Fibroblast of the conjunctiva (primary cell): Measurements from ENCODE around the gene SPNS1.
A peak's percentile ranks its signal among the peaks of the same experiment; 100 is the strongest.
"Not testable (repeated sequence)": the region's sequence is repeated elsewhere in the genome, so short reads cannot be mapped to it uniquely, and the experiment has no call there.

Source experiments
- DNase-seq: peaks from one replicate; pipeline ENCODE4 v3.0.0-alpha.2; 2010; ENCODE audit warnings: low read depth

SPNS1 gene

GRCh38 chr16:28974437-28975157 lies at the start of gene SPNS1:
Gene SPNS1, plus strand, starts transcription at chr16:28974778. Its CDS starts 374 bp downstream, at chr16:28975152.
- DNase-seq: peak; percentile 95

- DNase-seq: peak; percentile 75
These were observed 49.0 kb upstream of the SPNS1 start for GRCh38 chr16:28925386-28926228.

GRCh38 chr16:28926284-28926683 lies 48.3 kb upstream of the SPNS1 start:
- not testable (repeated sequence) for DNase-seq

GRCh38 chr16:28927815-28928214 lies 46.8 kb upstream of the SPNS1 start:
- no peak for DNase-seq

GRCh38 chr16:28930203-28930602 lies 44.4 kb upstream of the SPNS1 start:
- no peak for DNase-seq

- DNase-seq: no peak
These were observed 43.9 kb upstream of the SPNS1 start for GRCh38 chr16:28930652-28931051.

- no peak for DNase-seq
These were observed 42.8 kb upstream of the SPNS1 start, which contains the start of gene CD19 for GRCh38 chr16:28931801-28932225. Gene CD19, plus strand, starts transcription at chr16:28931971. Its CDS starts 30 bp downstream, at chr16:28932001.

GRCh38 chr16:28932339-28933141 lies 42.0 kb upstream of the SPNS1 start:
- no peak for DNase-seq

GRCh38 chr16:28933171-28933570 lies 41.4 kb upstream of the SPNS1 start:
- DNase-seq: no peak

- DNase-seq: no peak
These were observed 39.2 kb upstream of the SPNS1 start for GRCh38 chr16:28935346-28935745.

GRCh38 chr16:28935924-28936783 lies 38.4 kb upstream of the SPNS1 start:
- peak; percentile 35 for DNase-seq

GRCh38 chr16:28936784-28937155 lies 37.8 kb upstream of the SPNS1 start:
- no peak for DNase-seq

- DNase-seq: no peak
These were observed 37.2 kb upstream of the SPNS1 start for GRCh38 chr16:28937222-28937876.

GRCh38 chr16:28938721-28939120 lies 35.9 kb upstream of the SPNS1 start:
- no peak for DNase-seq

- not testable (repeated sequence) for DNase-seq
These were observed 34.8 kb upstream of the SPNS1 start for GRCh38 chr16:28939825-28940224.

- no peak for DNase-seq
These were observed 31.3 kb upstream of the SPNS1 start for GRCh38 chr16:28943281-28943680.

GRCh38 chr16:28946681-28947080 lies 27.9 kb upstream of the SPNS1 start:
- DNase-seq: no peak

- peak; percentile 100 for DNase-seq
These were observed 23.7 kb upstream of the SPNS1 start, which contains the start of gene NFATC2IP for GRCh38 chr16:28950648-28951409. Gene NFATC2IP, plus strand, starts transcription at chr16:28950937. Its CDS starts 75 bp downstream, at chr16:28951012.

GRCh38 chr16:28951410-28951943 lies 23.1 kb upstream of the SPNS1 start:
- no peak for DNase-seq

GRCh38 chr16:28958216-28958615 lies 16.4 kb upstream of the SPNS1 start:
- no peak for DNase-seq
